WTC11 (cell line): ENCODE data around the gene RTKN2. TPM values are rescaled to one million over a fixed set of nuclear protein-coding genes. Genes with fewer than 3 reads are reported as not detected.

Experiments
- ATAC-seq: fragments of 200-7000 bp; cut with Tn5 transposase; 2 replicates; pipeline ENCODE4 v1.10.0; 2021; ENCODE audit warnings: mild to moderate bottlenecking, moderate library complexity
- CTCF ChIA-PET: fragments of 300-600 bp; sonication (Branson Sonifier 250); formaldehyde crosslinking; loops from one replicate; lab custom pipeline; 2021; ENCODE audit warnings: antibody characterized with exemption; lab: Charles Lee
- POLR2A ChIA-PET: fragments of 350-600 bp; sonication (Branson Sonifier 250); formaldehyde crosslinking; loops from one replicate; lab custom pipeline; 2021; ENCODE audit warnings: antibody characterized with exemption; lab: Charles Lee
- DNase-seq: peaks from one replicate; pipeline ENCODE4 v3.0.0; 2021; ENCODE audit warnings: low spot score
- H3K27ac Mint-ChIP-seq: 2 replicates; pipeline ENCODE4 v1.8.0; 2021; ENCODE audit warnings: mixed read lengths
- H3K27me3 Mint-ChIP-seq: 2 replicates; pipeline ENCODE4 v1.8.0; 2021; ENCODE audit warnings: low read depth, mild to moderate bottlenecking, moderate library complexity, mixed read lengths
- H3K36me3 Mint-ChIP-seq: 2 replicates; pipeline ENCODE4 v1.8.0; 2021; ENCODE audit warnings: mixed read lengths
- H3K4me1 Mint-ChIP-seq: 2 replicates; pipeline ENCODE4 v1.8.0; 2022; ENCODE audit warnings: mixed read lengths
- H3K4me3 Mint-ChIP-seq: 2 replicates; pipeline ENCODE4 v1.8.0; 2021; ENCODE audit warnings: mild to moderate bottlenecking, moderate library complexity, mixed read lengths
- H3K9me3 Mint-ChIP-seq: 2 replicates; pipeline ENCODE4 v1.8.0; 2021; ENCODE audit warnings: mixed read lengths
- ATF6 ChIP-seq: sonication (generic); formaldehyde crosslinking; IDR thresholded peaks from 2 replicates; pipeline ENCODE4 v1.8.1; 2023; ENCODE audit warnings: mild to moderate bottlenecking, missing genetic modification reagents
- CREM ChIP-seq: sonication (generic); formaldehyde crosslinking; IDR thresholded peaks from 2 replicates; pipeline ENCODE4 v1.8.1; 2022; ENCODE audit warnings: mild to moderate bottlenecking, missing genetic modification reagents, moderate library complexity
- ELF4 ChIP-seq: sonication (generic); formaldehyde crosslinking; IDR thresholded peaks from 2 replicates; pipeline ENCODE4 v1.8.1; 2022; ENCODE audit warnings: low read depth, mild to moderate bottlenecking, moderate library complexity, missing genetic modification reagents
- EMX1 ChIP-seq: fragments of 250-450 bp; sonication (Bioruptor Pico); IDR thresholded peaks from 2 replicates; pipeline ENCODE4 v1.8.0; 2021; ENCODE audit warnings: mild to moderate bottlenecking
- IRF1 ChIP-seq: sonication (generic); formaldehyde crosslinking; IDR thresholded peaks from 2 replicates; pipeline ENCODE4 v1.8.0; 2023; ENCODE audit warnings: missing genetic modification reagents
- RELA ChIP-seq: sonication (generic); formaldehyde crosslinking; IDR thresholded peaks from 2 replicates; pipeline ENCODE4 v1.8.1; 2022; ENCODE audit warnings: missing genetic modification reagents, mild to moderate bottlenecking, borderline replicate concordance
- ZBTB21 ChIP-seq: sonication (generic); formaldehyde crosslinking; IDR thresholded peaks from 2 replicates; pipeline ENCODE4 v1.8.1; 2023; ENCODE audit warnings: mild to moderate bottlenecking, missing genetic modification reagents, borderline replicate concordance
- ZNF121 ChIP-seq: sonication (generic); formaldehyde crosslinking; IDR thresholded peaks from 2 replicates; pipeline ENCODE4 v1.8.0; 2023; ENCODE audit warnings: missing genetic modification reagents
- ZNF232 ChIP-seq: sonication (generic); formaldehyde crosslinking; IDR thresholded peaks from 2 replicates; pipeline ENCODE4 v1.8.0; 2022; ENCODE audit warnings: mild to moderate bottlenecking, missing genetic modification reagents
- ZNF263 ChIP-seq: sonication (generic); formaldehyde crosslinking; IDR thresholded peaks from 2 replicates; pipeline ENCODE4 v1.8.1; 2022; ENCODE audit warnings: low read depth, mild to moderate bottlenecking, moderate library complexity, missing genetic modification reagents
- total RNA-seq: library from RNA; stranded (reverse); gene quantifications from 3 replicates; pipeline ENCODE4 v1.2.3, GENCODE V29; 2021
- TF ChIP-seq, protein P1 (sequence below): sonication (generic); formaldehyde crosslinking; IDR thresholded peaks from 2 replicates; pipeline ENCODE4 v1.8.1; 2022; ENCODE audit warnings: low read depth, mild to moderate bottlenecking, moderate library complexity, missing genetic modification reagents, borderline replicate concordance
- TF ChIP-seq, protein P2 (sequence below): sonication (generic); formaldehyde crosslinking; IDR thresholded peaks from 2 replicates; pipeline ENCODE4 v1.8.1; 2023; ENCODE audit warnings: mild to moderate bottlenecking, missing genetic modification reagents
- TF ChIP-seq, protein P3 (sequence below): fragments of 200-600 bp; IDR thresholded peaks from 2 replicates; pipeline ENCODE4 v1.8.0; 2022; ENCODE audit warnings: antibody characterized with exemption
- TF ChIP-seq, protein P4 (sequence below): fragments of 250-450 bp; sonication (Bioruptor Pico); IDR thresholded peaks from 2 replicates; pipeline ENCODE4 v2.1.2; 2022; ENCODE audit warnings: mild to moderate bottlenecking, moderate library complexity

The RTKN2 gene
- total RNA-seq, 1 experiment from 2014 or later: 20.5 TPM

DNA sequence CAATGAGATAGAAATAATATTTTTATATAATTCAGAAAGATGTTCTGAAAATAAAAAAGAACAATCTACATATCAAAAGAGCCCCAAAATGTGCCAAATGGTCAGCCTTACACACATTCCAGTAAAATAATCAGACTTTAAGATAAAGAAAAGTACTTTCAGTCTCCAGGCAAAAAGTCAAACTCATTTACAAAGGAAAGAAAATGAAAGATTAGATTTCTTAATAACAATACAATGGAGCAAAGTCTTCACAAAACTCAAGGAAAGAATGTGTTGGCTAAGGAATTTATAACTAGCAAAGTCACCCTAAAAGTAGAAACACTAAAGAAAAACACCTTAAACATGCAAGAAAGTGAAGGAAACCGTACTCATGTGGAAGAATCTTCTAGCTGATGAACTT, 16.6 kb downstream of the RTKN2 start:
- Mint-ChIP-seq H3K4me3 (no peak overlapping the region), H3K27ac (no peak overlapping the region), H3K9me3 (no peaks in the 10 kb centered on the region), H3K36me3 (0 out of 2 replicates have a peak, but pooled peaks cover 3% of the 10 kb centered on the region), H3K27me3 (no peaks in the 10 kb centered on the region), H3K4me1 (peaks cover 30% of the 10 kb centered on the region)
- DNase-seq: no peak
- POLR2A ChIA-PET: no interaction called here
- CTCF ChIA-PET: no interaction called here
- no peak for TF ChIP-seq IRF1 (CRISPR knock-in tag)
- TF ChIP-seq RELA (CRISPR knock-in tag): no peak
- no peak for ATAC-seq

GRCh38 chr10:62250594-62251198, 17.9 kb downstream of the RTKN2 start:
- POLR2A ChIA-PET: no interaction called here
- Mint-ChIP-seq H3K4me1 (peaks cover 30% of the 10 kb centered on the region), H3K36me3 (no peaks in the 10 kb centered on the region), H3K27me3 (no peaks in the 10 kb centered on the region)
- DNase-seq (no peak), ATAC-seq (no peak)
- TF ChIP-seq, protein P1, sequence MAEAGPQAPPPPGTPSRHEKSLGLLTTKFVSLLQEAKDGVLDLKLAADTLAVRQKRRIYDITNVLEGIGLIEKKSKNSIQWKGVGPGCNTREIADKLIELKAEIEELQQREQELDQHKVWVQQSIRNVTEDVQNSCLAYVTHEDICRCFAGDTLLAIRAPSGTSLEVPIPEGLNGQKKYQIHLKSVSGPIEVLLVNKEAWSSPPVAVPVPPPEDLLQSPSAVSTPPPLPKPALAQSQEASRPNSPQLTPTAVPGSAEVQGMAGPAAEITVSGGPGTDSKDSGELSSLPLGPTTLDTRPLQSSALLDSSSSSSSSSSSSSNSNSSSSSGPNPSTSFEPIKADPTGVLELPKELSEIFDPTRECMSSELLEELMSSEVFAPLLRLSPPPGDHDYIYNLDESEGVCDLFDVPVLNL (CRISPR knock-in tag): no peak
- TF ChIP-seq, protein P2, sequence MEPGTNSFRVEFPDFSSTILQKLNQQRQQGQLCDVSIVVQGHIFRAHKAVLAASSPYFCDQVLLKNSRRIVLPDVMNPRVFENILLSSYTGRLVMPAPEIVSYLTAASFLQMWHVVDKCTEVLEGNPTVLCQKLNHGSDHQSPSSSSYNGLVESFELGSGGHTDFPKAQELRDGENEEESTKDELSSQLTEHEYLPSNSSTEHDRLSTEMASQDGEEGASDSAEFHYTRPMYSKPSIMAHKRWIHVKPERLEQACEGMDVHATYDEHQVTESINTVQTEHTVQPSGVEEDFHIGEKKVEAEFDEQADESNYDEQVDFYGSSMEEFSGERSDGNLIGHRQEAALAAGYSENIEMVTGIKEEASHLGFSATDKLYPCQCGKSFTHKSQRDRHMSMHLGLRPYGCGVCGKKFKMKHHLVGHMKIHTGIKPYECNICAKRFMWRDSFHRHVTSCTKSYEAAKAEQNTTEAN (CRISPR knock-in tag): no peak
- TF ChIP-seq EMX1 (CRISPR knock-in tag) (no peak), ZBTB21 (no peak), ZNF121 (CRISPR knock-in tag) (0 out of 2 replicates have a peak, but pooled peaks have one; percentile 39), ZNF232 (CRISPR knock-in tag) (no peak), ZNF263 (CRISPR knock-in tag) (no peak), ELF4 (CRISPR knock-in tag) (no peak)
- TF ChIP-seq, all 79 proteins: peak for 1
- CTCF ChIA-PET: no interaction called here
- H3K9me3 Mint-ChIP-seq: no peaks in the 10 kb centered on the region
- H3K27ac Mint-ChIP-seq: no peak overlapping the region
- H3K4me3 Mint-ChIP-seq: no peak overlapping the region

GRCh38 chr10:62249957-62250356, 18.7 kb downstream of the RTKN2 start:
- Mint-ChIP-seq H3K27ac (no peak overlapping the region), H3K9me3 (no peaks in the 10 kb centered on the region), H3K36me3 (no peaks in the 10 kb centered on the region), H3K4me1 (peaks cover 30% of the 10 kb centered on the region), H3K4me3 (no peak overlapping the region), H3K27me3 (no peaks in the 10 kb centered on the region)
- ChIA-PET CTCF (interaction anchor here (0.7 to 2.7 kb wide), 2 partner anchors 15 to 211 kb away, joined by 3 to 6 read pairs; no protein-coding TSS in a partner anchor), POLR2A (no interaction called here)
- TF ChIP-seq CREM (CRISPR knock-in tag): no peak
- TF ChIP-seq, protein P3, sequence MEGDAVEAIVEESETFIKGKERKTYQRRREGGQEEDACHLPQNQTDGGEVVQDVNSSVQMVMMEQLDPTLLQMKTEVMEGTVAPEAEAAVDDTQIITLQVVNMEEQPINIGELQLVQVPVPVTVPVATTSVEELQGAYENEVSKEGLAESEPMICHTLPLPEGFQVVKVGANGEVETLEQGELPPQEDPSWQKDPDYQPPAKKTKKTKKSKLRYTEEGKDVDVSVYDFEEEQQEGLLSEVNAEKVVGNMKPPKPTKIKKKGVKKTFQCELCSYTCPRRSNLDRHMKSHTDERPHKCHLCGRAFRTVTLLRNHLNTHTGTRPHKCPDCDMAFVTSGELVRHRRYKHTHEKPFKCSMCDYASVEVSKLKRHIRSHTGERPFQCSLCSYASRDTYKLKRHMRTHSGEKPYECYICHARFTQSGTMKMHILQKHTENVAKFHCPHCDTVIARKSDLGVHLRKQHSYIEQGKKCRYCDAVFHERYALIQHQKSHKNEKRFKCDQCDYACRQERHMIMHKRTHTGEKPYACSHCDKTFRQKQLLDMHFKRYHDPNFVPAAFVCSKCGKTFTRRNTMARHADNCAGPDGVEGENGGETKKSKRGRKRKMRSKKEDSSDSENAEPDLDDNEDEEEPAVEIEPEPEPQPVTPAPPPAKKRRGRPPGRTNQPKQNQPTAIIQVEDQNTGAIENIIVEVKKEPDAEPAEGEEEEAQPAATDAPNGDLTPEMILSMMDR: no peak
- no peak for TF ChIP-seq ATF6
- TF ChIP-seq, protein P4, sequence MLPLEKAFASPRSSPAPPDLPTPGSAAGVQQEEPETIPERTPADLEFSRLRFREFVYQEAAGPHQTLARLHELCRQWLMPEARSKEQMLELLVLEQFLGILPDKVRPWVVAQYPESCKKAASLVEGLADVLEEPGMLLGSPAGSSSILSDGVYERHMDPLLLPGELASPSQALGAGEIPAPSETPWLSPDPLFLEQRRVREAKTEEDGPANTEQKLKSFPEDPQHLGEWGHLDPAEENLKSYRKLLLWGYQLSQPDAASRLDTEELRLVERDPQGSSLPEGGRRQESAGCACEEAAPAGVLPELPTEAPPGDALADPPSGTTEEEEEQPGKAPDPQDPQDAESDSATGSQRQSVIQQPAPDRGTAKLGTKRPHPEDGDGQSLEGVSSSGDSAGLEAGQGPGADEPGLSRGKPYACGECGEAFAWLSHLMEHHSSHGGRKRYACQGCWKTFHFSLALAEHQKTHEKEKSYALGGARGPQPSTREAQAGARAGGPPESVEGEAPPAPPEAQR (CRISPR knock-in tag): no peak
- DNase-seq (no peak), ATAC-seq (no peak)
